Esophagus muscularis mucosa (tissue), 3 donors: Measurements from ENCODE around the gene TBC1D22A.

ENCODE experiments used
- CTCF ChIP-seq, 3 experiments: fragments of 200-600 bp in 2 of 3; fragments of 450-650 bp in 1 of 3; sonication (generic) in 2 of 3; IDR thresholded peaks; one replicate each; pipeline ENCODE4 v1.5.1; 2017 to 2019; ENCODE audit warnings: antibody characterized with exemption in 3 of 3, mild to moderate bottlenecking in 2 of 3, moderate library complexity in 1 of 3
- POLR2AphosphoS5 ChIP-seq, 2 donors: sonication (generic); formaldehyde crosslinking; IDR thresholded peaks; one replicate each; pipeline ENCODE4 v1.6.1; 2017; ENCODE audit warnings: antibody characterized with exemption in 2 of 2

- no peak for TF ChIP-seq CTCF (IDR thresholded peaks at IDR 0.05)
- TF ChIP-seq POLR2AphosphoS5 (IDR thresholded peaks at IDR 0.05), result no peak
Measured at GRCh38 chr22:47199979-47200272, 437.5 kb downstream of the TBC1D22A start.
